Tibial nerve (tissue), 4 donors: ENCODE measurements around the gene IFNA7. TPM values are rescaled to one million over a fixed set of nuclear protein-coding genes. Genes with fewer than 3 reads are reported as not detected.
"Not testable (repeated sequence)": the region's sequence is repeated elsewhere in the genome, so short reads cannot be mapped to it uniquely, and the experiment has no call there.

ENCODE experiments used
- DNase-seq, 2 donors: peaks; one replicate each; pipeline ENCODE4 v3.0.0-alpha.2; 2019; ENCODE audit warnings: low spot score in 2 of 2
- H3K27ac ChIP-seq, 4 donors: fragments of 200-600 bp; sonication (generic) in 3 of 4; one replicate each; pipeline ENCODE4 v1.5.1; 2017 to 2019; ENCODE audit warnings: mild to moderate bottlenecking in 1 of 4
- H3K27me3 ChIP-seq, 2 donors: fragments of 200-600 bp; sonication (generic) in 1 of 2; one replicate each; pipeline versions ENCODE4 v1.5.1 to v1.6.0; 2017 to 2019
- H3K36me3 ChIP-seq, 3 donors: fragments of 200-600 bp; sonication (generic); one replicate each; pipeline ENCODE4 v1.5.1; 2018 to 2019
- H3K4me1 ChIP-seq, 4 donors: fragments of 200-600 bp; sonication (generic) in 3 of 4; one replicate each; pipeline ENCODE4 v1.5.1; 2017 to 2019
- H3K4me3 ChIP-seq, 4 donors: fragments of 200-600 bp; sonication (generic) in 3 of 4; one replicate each; pipeline ENCODE4 v1.5.1; 2017 to 2019; ENCODE audit warnings: mild to moderate bottlenecking in 1 of 4, moderate library complexity in 1 of 4
- H3K9me3 ChIP-seq, 4 donors: fragments of 200-600 bp; sonication (generic) in 3 of 4; one replicate each; pipeline ENCODE4 v1.5.1; 2017 to 2019
- CTCF ChIP-seq, 5 experiments: fragments of 200-600 bp in 3 of 5; fragments of 450-650 bp in 2 of 5; sonication (generic) in 3 of 5; IDR thresholded peaks; one replicate each; pipeline ENCODE4 v1.5.1; 2016 to 2019; ENCODE audit warnings: antibody characterized with exemption in 5 of 5, mild to moderate bottlenecking in 3 of 5, moderate library complexity in 2 of 5
- EP300 ChIP-seq, 2 donors: sonication (generic); formaldehyde crosslinking; IDR thresholded peaks; one replicate each; pipeline ENCODE4 v1.6.1; 2017; ENCODE audit warnings: antibody characterized with exemption in 2 of 2, mild to moderate bottlenecking in 1 of 2
- POLR2A ChIP-seq, 2 donors: fragments of 450-650 bp; IDR thresholded peaks; one replicate each; pipeline ENCODE4 v1.6.1; 2017; ENCODE audit warnings: antibody characterized with exemption in 2 of 2, mild to moderate bottlenecking in 2 of 2, moderate library complexity in 2 of 2
- WGBS, 2 donors: methylation state at CpG; one replicate each; pipeline ENCODE4 v1.1.5; 2018; 5-methylcytosine and 5-hydroxymethylcytosine counted together
- total RNA-seq, 4 donors: library from RNA; depleted of rRNA; stranded (reverse); fragments of >200 nt; gene quantifications; one replicate each; pipeline ENCODE4 v1.1.0, GENCODE V29; 2016

Gene IFNA7
- total RNA-seq, 4 donors from 2014 or later = not detected

DNA sequence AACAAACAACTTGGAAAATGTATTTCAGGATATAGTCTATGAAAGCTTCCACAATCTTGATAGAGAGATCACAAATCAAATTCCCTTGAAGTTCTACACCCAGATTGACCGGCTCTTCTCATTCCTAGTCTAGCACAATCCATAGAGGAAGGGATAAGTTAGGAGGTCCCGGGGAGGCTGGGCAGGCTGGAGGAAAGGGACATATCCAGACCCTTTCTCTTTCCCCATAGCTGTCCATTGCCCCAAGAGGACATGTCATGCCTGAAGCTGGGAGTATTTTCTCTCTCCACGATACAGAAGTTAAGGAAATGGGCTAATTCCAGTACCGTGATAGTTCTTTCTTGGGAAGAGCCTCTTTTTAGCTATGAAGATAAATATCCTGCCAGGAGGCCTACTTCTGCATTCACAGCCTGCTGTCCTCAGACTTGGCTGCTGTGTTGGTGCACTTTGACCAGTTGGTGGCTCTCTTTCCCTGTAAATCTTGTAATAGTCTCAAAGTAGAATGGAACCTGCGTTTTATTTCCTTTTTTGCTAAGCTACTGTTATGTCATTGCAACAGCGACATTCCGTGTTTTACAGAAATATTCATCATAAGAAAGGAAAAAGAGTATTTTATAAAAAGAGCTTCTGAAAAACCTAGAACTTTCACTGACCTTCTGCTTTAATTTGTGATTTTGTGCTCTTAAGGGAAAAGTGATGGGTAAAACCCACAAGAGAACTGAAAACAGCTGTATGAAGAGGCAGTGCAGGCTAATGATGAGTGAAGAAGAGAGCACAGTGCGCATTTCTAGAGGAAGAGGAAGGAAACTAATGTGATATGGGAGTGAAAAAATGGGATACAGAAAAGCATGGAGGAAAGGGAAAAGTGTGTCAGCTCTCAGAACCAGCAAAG is 33.7 kb upstream of the IFNA7 start:
- WGBS, 2 donors = 29 to 35% methylated on average over 8 of the region's 8 CpGs
- not testable (repeated sequence) for H3K27me3 ChIP-seq, H3K4me1 ChIP-seq, H3K4me3 ChIP-seq, H3K36me3 ChIP-seq, H3K27ac ChIP-seq, H3K9me3 ChIP-seq
- DNase-seq = peak in 1 of 2 donors; percentile 41
- peak in 3 of 5 experiments; percentile 19 to 35 (median 23) for TF ChIP-seq CTCF (IDR thresholded peaks at IDR 0.05)

DNA sequence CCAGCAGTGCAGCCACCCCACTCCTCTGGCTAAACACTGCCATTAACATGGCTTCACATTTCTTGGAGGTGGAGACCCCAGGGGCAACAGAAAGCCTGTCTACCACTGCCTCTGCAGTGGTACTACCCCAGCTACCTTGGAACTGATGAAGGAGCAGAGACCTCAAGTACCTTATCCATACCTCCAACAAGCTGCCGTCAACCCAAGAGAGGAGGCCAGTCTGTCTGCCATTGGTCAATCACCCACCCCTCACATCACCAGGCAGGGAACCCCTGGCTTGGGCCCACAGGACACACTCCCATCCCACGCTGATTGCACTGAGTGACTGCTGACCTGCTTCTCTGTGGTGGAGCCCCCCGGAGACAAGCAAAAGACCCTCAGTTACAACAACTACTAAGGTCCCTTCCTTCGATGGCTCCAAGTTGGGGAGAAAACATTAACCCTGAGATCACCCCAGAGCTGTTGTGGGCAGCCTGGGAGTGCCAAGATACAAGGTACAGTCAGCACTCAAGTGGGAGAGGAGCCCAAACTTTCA is 32.2 kb upstream of the IFNA7 start:
- Histone ChIP-seq H3K4me3 (no peak overlapping the region), H3K36me3 (no peaks in the 10 kb centered on the region), H3K27me3 (no peaks in the 10 kb centered on the region), H3K4me1 (no peaks in the 10 kb centered on the region), H3K9me3 (no peaks in the 10 kb centered on the region), H3K27ac (no peak overlapping the region)
- no peak for DNase-seq
- no peak for TF ChIP-seq POLR2A (IDR thresholded peaks at IDR 0.05)
- no peak for TF ChIP-seq CTCF (IDR thresholded peaks at IDR 0.05)
- no peak for TF ChIP-seq EP300 (IDR thresholded peaks at IDR 0.05)
- WGBS, 2 donors = 84 to 89% methylated on average over 4 of the region's 4 CpGs

- Histone ChIP-seq H3K27me3 (no peaks in the 10 kb centered on the region), H3K36me3 (no peaks in the 10 kb centered on the region), H3K9me3 (no peaks in the 10 kb centered on the region), H3K4me3 (no peak overlapping the region), H3K27ac (no peak overlapping the region), H3K4me1 (no peaks in the 10 kb centered on the region)
- no peak for DNase-seq
- no peak for TF ChIP-seq EP300 (IDR thresholded peaks at IDR 0.05)
- no peak for TF ChIP-seq CTCF (IDR thresholded peaks at IDR 0.05)
- no peak for TF ChIP-seq POLR2A (IDR thresholded peaks at IDR 0.05)
- WGBS, 2 donors = 83 to 100% methylated on average over 2 of the region's 2 CpGs
Observed at GRCh38 chr9:21233258-21233657, 31.3 kb upstream of the IFNA7 start.

GRCh38 chr9:21228122-21228521 is 26.1 kb upstream of the IFNA7 start, which contains the start of gene IFNA17:
Gene IFNA17 (minus strand): TSS chr9:21228222. CDS start chr9:21228173, 49 bp downstream.
- no peaks in the 10 kb centered on the region for H3K4me1 ChIP-seq

GRCh38 chr9:21217211-21217610 is 15.2 kb upstream of the IFNA7 start, which contains the start of gene IFNA16:
Gene IFNA16 (minus strand): TSS chr9:21217311. CDS start chr9:21217305, 6 bp downstream.
- DNase-seq, H3K27me3 ChIP-seq, H3K27ac ChIP-seq, H3K4me1 ChIP-seq, H3K9me3 ChIP-seq, H3K36me3 ChIP-seq, H3K4me3 ChIP-seq: not testable (repeated sequence)
- WGBS, 2 donors = 81 to 85% methylated on average over 1 of the region's 1 CpG

More at GRCh38 chr9:21228122-21228521, 26.1 kb upstream of the IFNA7 start, which contains the start of gene IFNA17:
- no peaks in the 10 kb centered on the region for H3K27me3 ChIP-seq
- DNase-seq = no peak
- H3K36me3 ChIP-seq = no peaks in the 10 kb centered on the region
- H3K27ac ChIP-seq = no peak within 1 kb of the TSS
- H3K9me3 ChIP-seq = no peaks in the 10 kb centered on the region
- no peak for TF ChIP-seq EP300 (IDR thresholded peaks at IDR 0.05)
- no peak for TF ChIP-seq POLR2A (IDR thresholded peaks at IDR 0.05)
- no peak for TF ChIP-seq CTCF (IDR thresholded peaks at IDR 0.05)
- WGBS, 2 donors = 67 to 81% methylated on average over 2 of the region's 2 CpGs
- H3K4me3 ChIP-seq = no peak within 1 kb of the TSS
